ENCODE data around the gene SPRY4.

DNA sequence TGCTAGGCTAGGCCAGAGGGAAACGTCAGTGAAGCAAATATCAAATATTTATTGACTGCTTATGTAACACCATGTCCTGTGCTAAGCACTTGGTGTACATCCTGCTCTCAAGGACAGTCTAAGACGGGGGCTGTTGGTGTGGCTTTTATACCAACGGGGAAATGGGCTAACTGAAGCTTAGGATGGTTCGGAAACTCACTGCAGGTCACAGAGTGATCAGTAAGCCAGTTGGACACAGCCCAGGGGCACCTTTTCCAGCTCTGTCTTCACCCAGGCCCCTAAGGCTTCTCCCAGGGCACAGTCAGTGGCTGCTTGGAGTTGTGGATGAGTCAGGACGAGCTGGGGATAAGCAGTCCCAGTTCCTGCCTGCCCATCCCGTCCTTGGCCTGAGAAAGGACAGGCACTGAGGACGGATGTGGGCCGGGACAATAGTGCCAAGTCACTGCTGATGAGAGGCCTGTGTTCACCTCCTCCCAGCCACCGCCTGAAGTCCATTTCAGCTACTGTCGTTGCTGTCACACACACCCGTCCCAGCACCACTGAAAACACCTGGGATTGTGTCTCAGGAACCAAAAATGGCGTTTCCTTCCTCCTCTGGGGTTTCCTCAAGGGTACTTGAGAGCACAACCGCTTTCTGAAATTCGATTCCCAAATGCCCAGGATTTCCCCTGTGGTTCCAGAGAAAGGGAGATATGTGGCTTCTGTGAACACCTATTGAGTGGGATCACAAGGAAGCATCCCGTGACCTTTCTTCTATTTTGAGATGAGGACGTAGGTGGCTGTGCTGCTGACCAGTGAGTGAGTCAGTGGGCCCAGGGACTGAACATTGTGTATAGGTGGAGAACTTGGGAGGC is 17.5 kb upstream of the SPRY4 start:
- TF ChIP-seq HOXA7 (CRISPR knock-in tag; IDR thresholded peaks at IDR 0.05) (no peak), CEBPB (IDR thresholded peaks at IDR 0.05) (no peak), POLR2A (IDR thresholded peaks at IDR 0.05; ENCODE audit: low read length) (no peak), JUNB (IDR thresholded peaks at IDR 0.05) (no peak), MYC (IDR thresholded peaks at IDR 0.05; ENCODE audit: borderline replicate concordance, low read length) (no peak), EP300 (IDR thresholded peaks at IDR 0.05) (no peak), TP53 (CRISPR knock-in tag; IDR thresholded peaks at IDR 0.05) (no peak), JUN (IDR thresholded peaks at IDR 0.05) (no peak), SMC3 (IDR thresholded peaks at IDR 0.05) (no peak)
- TF ChIP-seq, protein P1, sequence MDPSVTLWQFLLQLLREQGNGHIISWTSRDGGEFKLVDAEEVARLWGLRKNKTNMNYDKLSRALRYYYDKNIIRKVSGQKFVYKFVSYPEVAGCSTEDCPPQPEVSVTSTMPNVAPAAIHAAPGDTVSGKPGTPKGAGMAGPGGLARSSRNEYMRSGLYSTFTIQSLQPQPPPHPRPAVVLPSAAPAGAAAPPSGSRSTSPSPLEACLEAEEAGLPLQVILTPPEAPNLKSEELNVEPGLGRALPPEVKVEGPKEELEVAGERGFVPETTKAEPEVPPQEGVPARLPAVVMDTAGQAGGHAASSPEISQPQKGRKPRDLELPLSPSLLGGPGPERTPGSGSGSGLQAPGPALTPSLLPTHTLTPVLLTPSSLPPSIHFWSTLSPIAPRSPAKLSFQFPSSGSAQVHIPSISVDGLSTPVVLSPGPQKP (IDR thresholded peaks at IDR 0.05; ENCODE audit: low read depth, low read length): no peak
- TF ChIP-seq, protein P2, sequence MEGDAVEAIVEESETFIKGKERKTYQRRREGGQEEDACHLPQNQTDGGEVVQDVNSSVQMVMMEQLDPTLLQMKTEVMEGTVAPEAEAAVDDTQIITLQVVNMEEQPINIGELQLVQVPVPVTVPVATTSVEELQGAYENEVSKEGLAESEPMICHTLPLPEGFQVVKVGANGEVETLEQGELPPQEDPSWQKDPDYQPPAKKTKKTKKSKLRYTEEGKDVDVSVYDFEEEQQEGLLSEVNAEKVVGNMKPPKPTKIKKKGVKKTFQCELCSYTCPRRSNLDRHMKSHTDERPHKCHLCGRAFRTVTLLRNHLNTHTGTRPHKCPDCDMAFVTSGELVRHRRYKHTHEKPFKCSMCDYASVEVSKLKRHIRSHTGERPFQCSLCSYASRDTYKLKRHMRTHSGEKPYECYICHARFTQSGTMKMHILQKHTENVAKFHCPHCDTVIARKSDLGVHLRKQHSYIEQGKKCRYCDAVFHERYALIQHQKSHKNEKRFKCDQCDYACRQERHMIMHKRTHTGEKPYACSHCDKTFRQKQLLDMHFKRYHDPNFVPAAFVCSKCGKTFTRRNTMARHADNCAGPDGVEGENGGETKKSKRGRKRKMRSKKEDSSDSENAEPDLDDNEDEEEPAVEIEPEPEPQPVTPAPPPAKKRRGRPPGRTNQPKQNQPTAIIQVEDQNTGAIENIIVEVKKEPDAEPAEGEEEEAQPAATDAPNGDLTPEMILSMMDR (IDR thresholded peaks at IDR 0.05): no peak
- TF ChIP-seq, protein P3, sequence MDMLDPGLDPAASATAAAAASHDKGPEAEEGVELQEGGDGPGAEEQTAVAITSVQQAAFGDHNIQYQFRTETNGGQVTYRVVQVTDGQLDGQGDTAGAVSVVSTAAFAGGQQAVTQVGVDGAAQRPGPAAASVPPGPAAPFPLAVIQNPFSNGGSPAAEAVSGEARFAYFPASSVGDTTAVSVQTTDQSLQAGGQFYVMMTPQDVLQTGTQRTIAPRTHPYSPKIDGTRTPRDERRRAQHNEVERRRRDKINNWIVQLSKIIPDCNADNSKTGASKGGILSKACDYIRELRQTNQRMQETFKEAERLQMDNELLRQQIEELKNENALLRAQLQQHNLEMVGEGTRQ (IDR thresholded peaks at IDR 0.05): no peak
- TF ChIP-seq, protein P4, sequence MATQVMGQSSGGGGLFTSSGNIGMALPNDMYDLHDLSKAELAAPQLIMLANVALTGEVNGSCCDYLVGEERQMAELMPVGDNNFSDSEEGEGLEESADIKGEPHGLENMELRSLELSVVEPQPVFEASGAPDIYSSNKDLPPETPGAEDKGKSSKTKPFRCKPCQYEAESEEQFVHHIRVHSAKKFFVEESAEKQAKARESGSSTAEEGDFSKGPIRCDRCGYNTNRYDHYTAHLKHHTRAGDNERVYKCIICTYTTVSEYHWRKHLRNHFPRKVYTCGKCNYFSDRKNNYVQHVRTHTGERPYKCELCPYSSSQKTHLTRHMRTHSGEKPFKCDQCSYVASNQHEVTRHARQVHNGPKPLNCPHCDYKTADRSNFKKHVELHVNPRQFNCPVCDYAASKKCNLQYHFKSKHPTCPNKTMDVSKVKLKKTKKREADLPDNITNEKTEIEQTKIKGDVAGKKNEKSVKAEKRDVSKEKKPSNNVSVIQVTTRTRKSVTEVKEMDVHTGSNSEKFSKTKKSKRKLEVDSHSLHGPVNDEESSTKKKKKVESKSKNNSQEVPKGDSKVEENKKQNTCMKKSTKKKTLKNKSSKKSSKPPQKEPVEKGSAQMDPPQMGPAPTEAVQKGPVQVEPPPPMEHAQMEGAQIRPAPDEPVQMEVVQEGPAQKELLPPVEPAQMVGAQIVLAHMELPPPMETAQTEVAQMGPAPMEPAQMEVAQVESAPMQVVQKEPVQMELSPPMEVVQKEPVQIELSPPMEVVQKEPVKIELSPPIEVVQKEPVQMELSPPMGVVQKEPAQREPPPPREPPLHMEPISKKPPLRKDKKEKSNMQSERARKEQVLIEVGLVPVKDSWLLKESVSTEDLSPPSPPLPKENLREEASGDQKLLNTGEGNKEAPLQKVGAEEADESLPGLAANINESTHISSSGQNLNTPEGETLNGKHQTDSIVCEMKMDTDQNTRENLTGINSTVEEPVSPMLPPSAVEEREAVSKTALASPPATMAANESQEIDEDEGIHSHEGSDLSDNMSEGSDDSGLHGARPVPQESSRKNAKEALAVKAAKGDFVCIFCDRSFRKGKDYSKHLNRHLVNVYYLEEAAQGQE (IDR thresholded peaks at IDR 0.05): no peak

Measured in A549 (cell line).